HG03103 (cell line): ENCODE results near the gene RPS6KA2.

Experiments
- ATAC-seq: cut with Tn5 transposase; IDR thresholded peaks from one replicate; pipeline ENCODE4 v1.9.1; 2021; ENCODE audit warnings: low read depth; ENCODE audit not compliant: unreplicated experiment

Gene RPS6KA2

DNA sequence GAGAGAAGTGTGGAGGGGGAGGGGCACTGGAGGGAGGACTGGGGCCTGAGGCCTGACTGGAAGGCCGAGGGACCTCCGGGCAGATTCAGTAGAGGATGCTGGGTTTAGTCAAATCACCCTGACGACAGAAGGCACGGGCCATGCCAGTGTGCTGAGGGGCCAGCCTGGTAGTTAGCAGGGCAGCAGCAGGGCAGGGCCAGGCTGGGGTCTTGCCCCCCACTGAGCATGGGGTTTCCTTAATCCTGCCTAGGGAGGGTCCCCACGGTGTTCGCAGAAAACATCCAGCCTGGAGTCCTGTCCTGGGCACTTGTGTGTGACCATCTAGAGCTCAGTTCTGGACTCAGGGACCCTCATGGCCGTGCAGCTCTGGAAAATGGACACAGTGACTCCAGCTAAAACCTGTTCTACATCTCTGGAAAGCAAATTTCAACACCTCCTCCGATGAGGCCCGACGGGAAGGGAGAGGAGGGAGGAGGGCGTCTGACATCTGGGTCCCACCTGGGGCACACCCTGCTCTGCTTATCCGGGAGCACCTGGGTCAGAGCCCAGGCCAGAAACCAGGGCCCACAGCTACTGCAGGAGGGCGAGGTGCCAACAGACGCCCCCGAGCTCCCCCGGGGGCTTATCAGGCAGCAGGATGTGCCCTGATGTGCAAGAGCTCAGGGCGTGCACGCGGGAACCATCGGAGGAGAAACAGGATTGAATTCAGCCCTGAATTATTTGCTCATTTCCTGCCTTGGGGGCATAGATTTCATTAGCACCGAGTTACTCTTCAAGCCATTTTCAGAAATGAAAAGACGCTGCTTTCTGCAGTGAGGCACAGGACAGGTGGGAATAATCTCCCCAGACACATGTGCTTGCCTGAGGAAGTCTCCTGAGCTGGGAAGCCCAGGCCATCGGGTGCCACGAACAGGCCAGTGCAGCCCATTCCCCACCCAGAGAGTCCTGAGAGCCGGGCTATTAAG lies 166.3 kb downstream of the RPS6KA2 start:
- no peak for ATAC-seq

GRCh38 chr6:166459906-166460305 lies 167.1 kb downstream of the RPS6KA2 start:
- ATAC-seq = no peak

GRCh38 chr6:166459272-166459671 lies 167.8 kb downstream of the RPS6KA2 start:
- no peak for ATAC-seq

DNA sequence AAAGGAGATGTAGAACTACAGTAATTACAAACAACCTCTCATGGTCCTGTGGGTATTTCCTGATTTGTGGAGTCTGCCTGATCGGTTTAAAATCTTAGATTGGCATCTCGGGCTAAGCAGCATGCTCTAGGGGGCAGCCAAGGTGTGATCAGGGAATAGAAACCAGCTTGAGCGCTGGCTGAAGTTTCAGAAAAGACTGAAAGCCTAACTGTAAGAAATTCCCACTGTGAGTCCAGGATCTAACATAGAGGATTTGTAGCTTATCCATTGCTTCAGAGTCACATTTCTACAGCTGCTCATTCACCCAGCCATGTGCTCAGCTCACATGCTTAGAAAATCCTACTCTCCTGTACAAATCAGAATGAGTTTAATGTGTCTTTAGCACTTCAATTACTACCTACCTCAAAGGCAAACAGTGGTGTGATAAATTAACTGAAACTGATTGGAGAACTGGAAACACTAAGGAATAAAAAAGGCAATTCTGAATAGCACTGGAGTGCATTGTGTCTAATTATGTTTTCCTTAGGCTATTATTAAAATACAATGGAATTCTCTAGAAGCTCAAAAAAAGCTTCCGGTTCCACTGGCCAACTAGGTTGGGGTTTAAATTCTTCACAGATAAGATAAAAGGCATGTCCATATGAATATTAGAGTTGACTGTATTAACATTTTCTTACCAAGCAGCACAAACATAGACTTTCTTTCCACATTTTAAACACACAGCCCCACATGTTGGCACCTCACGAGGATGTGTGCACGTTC lies 170.5 kb downstream of the RPS6KA2 start:
- ATAC-seq = no peak

DNA sequence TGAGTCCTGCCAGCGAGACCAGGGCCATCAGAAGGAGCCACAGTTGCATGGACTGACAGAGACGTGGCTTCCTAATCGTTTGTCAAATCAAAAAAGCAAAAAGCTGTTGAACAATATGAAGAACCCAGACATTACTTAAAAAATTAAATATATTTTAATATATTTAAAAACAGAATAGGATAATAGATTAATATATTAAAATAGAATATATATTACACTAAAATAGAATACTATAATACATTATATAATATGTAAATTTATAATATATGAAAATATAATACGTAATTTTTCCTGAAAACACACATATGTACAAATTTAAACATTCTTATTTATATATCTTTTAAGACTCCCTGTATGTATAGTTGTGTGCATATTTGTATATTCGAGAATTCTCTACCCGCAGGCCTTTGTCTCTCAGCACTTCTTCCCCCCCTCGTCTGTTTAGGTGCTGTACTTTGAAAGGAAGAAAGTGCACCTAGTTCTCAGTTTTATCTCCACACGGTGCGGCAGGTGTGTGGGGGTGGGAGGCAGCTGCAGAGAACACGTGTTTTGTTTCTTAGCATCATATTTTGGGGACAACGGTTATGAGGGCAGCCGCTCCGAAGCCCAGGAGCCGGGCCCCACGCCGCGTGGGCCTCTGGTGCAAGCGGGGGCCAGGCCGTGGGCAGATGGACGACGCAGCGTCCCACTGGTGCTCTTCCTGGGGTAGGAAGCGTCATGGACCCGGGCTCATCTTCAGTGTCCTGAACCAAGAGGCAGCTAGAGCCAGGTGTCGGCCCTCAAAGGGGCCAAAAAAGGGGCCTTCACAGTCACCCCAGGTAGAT lies 172.1 kb downstream of the RPS6KA2 start:
- no peak for ATAC-seq

GRCh38 chr6:166453651-166454050 lies 173.4 kb downstream of the RPS6KA2 start:
- no peak for ATAC-seq

DNA sequence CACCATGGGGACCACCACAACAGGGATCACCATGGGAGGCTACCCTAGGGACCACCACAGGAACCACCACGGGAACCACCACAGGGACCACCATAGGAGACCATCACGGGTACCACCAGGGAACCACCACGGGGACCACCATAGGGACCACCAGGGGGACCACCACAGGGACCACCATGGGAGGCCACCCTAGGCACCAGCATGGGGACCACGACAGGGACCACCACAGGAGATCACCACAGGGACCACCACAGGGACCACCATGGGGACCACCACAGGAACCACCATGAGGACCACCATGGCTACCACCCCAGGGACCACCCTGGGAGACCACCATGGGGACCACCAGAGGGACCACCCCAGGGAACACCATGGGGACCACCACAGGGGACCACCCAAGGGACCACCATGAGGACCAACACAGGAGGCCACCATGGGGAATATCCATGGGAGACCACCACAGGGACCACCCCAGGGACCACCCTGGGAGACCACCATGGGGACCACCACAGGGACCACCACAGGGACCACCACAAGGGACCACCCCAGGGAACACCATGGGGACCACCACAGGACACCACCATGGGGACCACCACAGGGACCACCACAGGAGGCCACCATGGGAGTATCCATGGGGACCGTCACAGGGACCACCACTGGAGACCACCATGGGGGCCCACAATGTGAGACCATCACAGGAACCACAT lies 176.7 kb downstream of the RPS6KA2 start:
- ATAC-seq = no peak

- ATAC-seq = no peak
Measured at GRCh38 chr6:166449641-166450040, 177.4 kb downstream of the RPS6KA2 start.

GRCh38 chr6:166449036-166449435 lies 178.0 kb downstream of the RPS6KA2 start:
- ATAC-seq = no peak

GRCh38 chr6:166448432-166448831 lies 178.6 kb downstream of the RPS6KA2 start:
- no peak for ATAC-seq

DNA sequence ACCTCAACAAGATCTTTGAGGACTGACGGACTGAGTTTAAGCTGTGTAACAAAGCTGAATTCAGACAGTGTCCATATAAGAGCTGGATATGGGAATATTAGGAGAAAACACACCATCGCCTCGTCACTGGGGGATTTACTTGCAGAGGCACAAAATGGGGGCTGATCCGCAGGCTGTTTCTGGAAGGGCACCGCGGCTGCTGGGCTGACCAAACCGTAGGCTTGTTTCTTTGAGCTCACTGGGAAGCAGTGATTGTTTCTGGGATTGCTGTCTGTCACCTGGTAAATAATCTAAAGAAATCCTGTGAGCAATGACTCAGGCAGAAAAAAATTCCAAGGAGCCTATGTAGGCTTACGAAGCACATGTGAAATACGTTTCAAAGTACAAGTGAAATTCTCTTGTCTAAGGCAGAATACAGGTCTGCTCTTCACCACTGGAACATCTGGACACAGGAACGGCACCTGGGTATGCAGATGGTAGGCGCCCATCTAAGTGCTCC lies 180.4 kb downstream of the RPS6KA2 start:
- no peak for ATAC-seq

- ATAC-seq = no peak
Measured at GRCh38 chr6:166446146-166446545, 180.9 kb downstream of the RPS6KA2 start.

- no peak for ATAC-seq
Measured at GRCh38 chr6:166444446-166444845, 182.6 kb downstream of the RPS6KA2 start.

- ATAC-seq = no peak
Measured at GRCh38 chr6:166443166-166443565, 183.9 kb downstream of the RPS6KA2 start.

DNA sequence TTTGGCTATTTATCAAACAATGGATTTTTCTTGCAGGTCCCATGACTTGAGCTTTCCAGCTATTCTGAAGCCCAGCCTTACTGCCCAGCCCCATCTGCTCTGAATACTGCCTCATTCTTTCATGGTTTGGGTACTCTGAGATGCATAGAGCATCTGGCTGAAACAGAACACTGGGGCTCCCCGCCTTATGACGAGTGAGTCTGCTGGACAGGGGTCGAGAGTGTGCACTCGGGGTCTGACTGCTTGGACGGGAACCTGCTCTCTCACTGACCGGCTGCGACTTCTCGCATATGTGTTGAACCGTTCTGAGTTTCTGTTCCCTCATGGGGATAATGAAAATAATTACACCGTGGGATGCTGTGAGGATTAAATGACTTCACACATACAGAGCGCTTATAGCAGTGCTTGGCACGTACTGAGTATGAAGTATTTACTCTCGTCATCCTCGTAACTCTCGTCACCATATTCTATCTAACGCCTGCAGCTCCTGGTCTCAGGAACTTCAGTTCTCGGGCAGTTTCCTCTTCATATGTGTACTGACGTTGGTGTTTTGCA lies 184.8 kb downstream of the RPS6KA2 start:
- ATAC-seq = no peak

DNA sequence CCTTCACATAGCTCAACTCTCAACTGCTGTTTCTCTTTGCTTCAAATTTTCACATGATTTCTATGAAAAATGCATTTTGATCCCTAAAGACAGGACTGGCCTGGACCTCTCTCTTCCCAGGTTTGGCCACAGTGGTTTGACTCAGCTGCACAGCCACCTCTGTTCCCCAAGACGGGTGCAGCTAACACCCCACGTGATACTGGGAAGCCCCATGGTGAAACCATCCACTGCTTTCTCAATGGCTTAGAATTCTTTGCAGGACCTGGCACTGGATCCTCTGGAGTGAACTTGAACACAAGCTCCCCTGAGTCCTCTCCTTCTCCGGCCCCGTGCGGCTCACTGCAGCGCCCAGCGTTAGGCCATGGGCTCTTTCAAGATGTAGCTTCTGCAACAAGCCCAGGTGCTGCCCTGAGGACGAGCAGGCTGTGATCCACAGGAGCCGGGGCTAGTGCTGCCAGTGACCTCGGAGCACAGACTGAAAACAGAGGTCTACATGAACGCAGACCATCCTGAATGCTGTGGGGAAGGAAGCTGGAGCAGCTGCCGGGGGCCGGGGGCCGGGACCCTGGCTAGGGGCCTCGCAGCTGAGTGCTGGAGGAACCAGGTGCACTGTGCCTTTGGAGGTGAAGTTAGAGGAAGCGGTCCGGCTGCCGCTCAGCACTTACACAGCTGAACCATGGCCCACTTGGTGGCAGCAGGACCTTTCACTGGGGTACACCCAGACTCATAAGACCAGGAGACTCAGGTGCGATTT lies 185.5 kb downstream of the RPS6KA2 start:
- ATAC-seq = no peak

DNA sequence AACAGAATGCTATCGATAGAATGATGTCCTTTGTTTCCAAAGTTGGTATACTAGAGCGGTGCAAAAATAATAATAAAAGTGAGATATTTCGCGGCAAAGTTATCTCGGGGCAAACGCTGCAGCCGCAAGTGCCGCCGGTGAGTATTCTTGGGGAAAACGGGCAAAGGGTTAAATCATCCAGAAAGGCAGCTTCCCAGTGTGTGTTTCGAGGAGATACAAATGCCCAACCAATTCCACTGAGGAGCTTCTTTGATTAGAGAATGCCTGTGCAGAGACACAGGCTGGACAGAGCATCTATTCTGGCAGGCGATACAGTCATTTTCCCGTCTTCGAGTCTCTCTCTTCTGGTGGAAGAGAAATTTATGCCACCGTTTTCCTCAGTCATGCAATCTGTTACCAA lies 186.3 kb downstream of the RPS6KA2 start:
- ATAC-seq = no peak

DNA sequence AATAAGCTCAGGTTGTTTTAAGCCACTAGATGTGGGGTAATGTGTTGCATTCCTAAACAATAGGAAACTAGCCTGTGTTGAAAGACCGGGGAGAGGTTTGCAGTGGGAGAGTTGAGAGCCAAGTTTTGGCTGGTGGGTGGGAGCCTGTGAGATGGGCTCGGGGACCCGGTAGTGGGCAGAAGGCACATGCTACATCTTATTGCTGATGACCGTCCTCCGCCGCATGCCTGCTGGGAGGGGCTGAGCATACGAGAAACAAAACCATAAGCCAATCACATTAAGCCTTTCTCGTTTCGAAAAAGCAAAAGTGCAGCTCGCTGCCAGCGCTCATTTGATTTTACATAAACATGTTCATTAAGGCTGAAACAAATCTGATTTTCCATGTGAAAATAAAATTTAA lies 186.9 kb downstream of the RPS6KA2 start:
- ATAC-seq = no peak
